GM12878 (cell line): Measurements from ENCODE around the gene PCSK5.

Source experiments
- BCL11A ChIP-seq: IDR thresholded peaks from 2 replicates; pipeline ENCODE4 v1.6.1; 2011; ENCODE audit warnings: low read depth, low read length
- CREB1 ChIP-seq: IDR thresholded peaks from 2 replicates; pipeline ENCODE4 v1.6.1; 2012; ENCODE audit warnings: low read depth, mild to moderate bottlenecking, inconsistent platforms
- FOXM1 ChIP-seq: IDR thresholded peaks from 2 replicates; pipeline ENCODE4 v1.6.1; 2012; ENCODE audit warnings: low read depth, mild to moderate bottlenecking, inconsistent platforms, low read length, moderate library complexity
- HDAC6 ChIP-seq: fragments of 200-600 bp; sonication (generic); IDR thresholded peaks from one replicate; pipeline ENCODE4 v1.8.0; 2017; ENCODE audit warnings: antibody characterized with exemption; ENCODE audit not compliant: unreplicated experiment
- MTA2 ChIP-seq: fragments of 450-650 bp; IDR thresholded peaks from 2 replicates; pipeline ENCODE4 v1.6.1; 2016; ENCODE audit warnings: low read depth, mild to moderate bottlenecking, moderate library complexity
- NRF1 ChIP-seq: conservative IDR thresholded peaks from 2 replicates; pipeline ENCODE4 v1.6.1; 2011; ENCODE audit warnings: mild to moderate bottlenecking, low read depth, low read length, improper control_type of control experiment
- SMC3 ChIP-seq: IDR thresholded peaks from 2 replicates; pipeline ENCODE4 v1.6.1; 2011; ENCODE audit warnings: low read length, improper control_type of control experiment, borderline replicate concordance
- TAF1 ChIP-seq: IDR thresholded peaks from 2 replicates; pipeline ENCODE4 v1.6.1; 2011; ENCODE audit warnings: mild to moderate bottlenecking, low read depth, low read length, borderline replicate concordance
- TCF12 ChIP-seq: IDR thresholded peaks from 2 replicates; pipeline ENCODE4 v1.6.1; 2011; ENCODE audit warnings: low read depth, mild to moderate bottlenecking, low read length
- TF ChIP-seq, protein P1 (sequence below): fragments of 450-650 bp; IDR thresholded peaks from 2 replicates; pipeline ENCODE4 v1.6.1; 2017; ENCODE audit warnings: low read depth, mild to moderate bottlenecking, moderate library complexity
- TF ChIP-seq, protein P2 (sequence below), 3 experiments: IDR thresholded peaks in 2 of 3; conservative IDR thresholded peaks in 1 of 3; 2 replicates each; pipeline ENCODE4 v1.5.1; 2011; ENCODE audit warnings: low read depth in 3 of 3, low read length in 3 of 3, mild to moderate bottlenecking in 3 of 3, control low read depth in 2 of 3, moderate library complexity in 2 of 3, inconsistent platforms in 1 of 3, mixed read lengths in 1 of 3; ENCODE audit not compliant: control insufficient read depth in 2 of 3, insufficient read depth in 1 of 3; ENCODE audit errors: extremely low read depth in 1 of 3
- TF ChIP-seq, protein P3 (sequence below): fragments of 450-650 bp; IDR thresholded peaks from 2 replicates; pipeline ENCODE4 v1.6.1; 2017; ENCODE audit warnings: mild to moderate bottlenecking, low read depth, inconsistent platforms; ENCODE audit not compliant: poor library complexity, severe bottlenecking
- TF ChIP-seq, protein P4 (sequence below): fragments of 450-650 bp; IDR thresholded peaks from 2 replicates; pipeline ENCODE4 v1.6.1; 2016; ENCODE audit warnings: mild to moderate bottlenecking, moderate library complexity, borderline replicate concordance

DNA sequence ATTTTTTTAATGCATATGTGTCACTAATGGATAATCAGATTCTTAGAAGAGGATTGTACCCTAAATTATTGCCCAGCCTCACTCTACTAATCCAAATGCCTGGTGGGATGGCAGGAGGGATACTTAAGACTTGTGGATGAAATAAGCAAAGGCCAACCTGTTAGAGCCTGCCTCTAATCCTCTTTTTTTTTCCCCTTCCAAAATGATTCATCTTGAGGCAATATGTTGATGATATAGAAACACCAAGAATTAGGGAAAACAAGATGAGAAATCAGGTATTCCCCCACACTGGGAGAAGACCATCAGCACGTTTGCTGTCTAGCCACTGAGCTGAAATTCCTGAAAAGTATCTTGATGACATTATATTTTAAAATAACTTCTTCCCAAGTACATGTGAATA, 451.7 kb downstream of the PCSK5 start:
- TF ChIP-seq, protein P1, sequence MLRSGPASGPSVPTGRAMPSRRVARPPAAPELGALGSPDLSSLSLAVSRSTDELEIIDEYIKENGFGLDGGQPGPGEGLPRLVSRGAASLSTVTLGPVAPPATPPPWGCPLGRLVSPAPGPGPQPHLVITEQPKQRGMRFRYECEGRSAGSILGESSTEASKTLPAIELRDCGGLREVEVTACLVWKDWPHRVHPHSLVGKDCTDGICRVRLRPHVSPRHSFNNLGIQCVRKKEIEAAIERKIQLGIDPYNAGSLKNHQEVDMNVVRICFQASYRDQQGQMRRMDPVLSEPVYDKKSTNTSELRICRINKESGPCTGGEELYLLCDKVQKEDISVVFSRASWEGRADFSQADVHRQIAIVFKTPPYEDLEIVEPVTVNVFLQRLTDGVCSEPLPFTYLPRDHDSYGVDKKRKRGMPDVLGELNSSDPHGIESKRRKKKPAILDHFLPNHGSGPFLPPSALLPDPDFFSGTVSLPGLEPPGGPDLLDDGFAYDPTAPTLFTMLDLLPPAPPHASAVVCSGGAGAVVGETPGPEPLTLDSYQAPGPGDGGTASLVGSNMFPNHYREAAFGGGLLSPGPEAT, result no peak
- no peak for TF ChIP-seq FOXM1
- TF ChIP-seq, protein P2, sequence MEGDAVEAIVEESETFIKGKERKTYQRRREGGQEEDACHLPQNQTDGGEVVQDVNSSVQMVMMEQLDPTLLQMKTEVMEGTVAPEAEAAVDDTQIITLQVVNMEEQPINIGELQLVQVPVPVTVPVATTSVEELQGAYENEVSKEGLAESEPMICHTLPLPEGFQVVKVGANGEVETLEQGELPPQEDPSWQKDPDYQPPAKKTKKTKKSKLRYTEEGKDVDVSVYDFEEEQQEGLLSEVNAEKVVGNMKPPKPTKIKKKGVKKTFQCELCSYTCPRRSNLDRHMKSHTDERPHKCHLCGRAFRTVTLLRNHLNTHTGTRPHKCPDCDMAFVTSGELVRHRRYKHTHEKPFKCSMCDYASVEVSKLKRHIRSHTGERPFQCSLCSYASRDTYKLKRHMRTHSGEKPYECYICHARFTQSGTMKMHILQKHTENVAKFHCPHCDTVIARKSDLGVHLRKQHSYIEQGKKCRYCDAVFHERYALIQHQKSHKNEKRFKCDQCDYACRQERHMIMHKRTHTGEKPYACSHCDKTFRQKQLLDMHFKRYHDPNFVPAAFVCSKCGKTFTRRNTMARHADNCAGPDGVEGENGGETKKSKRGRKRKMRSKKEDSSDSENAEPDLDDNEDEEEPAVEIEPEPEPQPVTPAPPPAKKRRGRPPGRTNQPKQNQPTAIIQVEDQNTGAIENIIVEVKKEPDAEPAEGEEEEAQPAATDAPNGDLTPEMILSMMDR (IDR thresholded peaks at IDR 0.05 in 2 of 3, conservative IDR thresholded peaks at IDR 0.05 in 1 of 3; ENCODE audit: control insufficient read depth in 2 of 3, extremely low read depth in 1 of 3, insufficient read depth in 1 of 3, low read depth in 3 of 3, low read length in 3 of 3), result no peak
- TF ChIP-seq BCL11A, result no peak
- TF ChIP-seq, protein P3, sequence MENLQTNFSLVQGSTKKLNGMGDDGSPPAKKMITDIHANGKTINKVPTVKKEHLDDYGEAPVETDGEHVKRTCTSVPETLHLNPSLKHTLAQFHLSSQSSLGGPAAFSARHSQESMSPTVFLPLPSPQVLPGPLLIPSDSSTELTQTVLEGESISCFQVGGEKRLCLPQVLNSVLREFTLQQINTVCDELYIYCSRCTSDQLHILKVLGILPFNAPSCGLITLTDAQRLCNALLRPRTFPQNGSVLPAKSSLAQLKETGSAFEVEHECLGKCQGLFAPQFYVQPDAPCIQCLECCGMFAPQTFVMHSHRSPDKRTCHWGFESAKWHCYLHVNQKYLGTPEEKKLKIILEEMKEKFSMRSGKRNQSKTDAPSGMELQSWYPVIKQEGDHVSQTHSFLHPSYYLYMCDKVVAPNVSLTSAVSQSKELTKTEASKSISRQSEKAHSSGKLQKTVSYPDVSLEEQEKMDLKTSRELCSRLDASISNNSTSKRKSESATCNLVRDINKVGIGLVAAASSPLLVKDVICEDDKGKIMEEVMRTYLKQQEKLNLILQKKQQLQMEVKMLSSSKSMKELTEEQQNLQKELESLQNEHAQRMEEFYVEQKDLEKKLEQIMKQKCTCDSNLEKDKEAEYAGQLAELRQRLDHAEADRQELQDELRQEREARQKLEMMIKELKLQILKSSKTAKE, result no peak
- no peak for TF ChIP-seq SMC3
- no peak for TF ChIP-seq TCF12
- no peak for TF ChIP-seq CREB1
- no peak for TF ChIP-seq NRF1
- TF ChIP-seq, protein P4, sequence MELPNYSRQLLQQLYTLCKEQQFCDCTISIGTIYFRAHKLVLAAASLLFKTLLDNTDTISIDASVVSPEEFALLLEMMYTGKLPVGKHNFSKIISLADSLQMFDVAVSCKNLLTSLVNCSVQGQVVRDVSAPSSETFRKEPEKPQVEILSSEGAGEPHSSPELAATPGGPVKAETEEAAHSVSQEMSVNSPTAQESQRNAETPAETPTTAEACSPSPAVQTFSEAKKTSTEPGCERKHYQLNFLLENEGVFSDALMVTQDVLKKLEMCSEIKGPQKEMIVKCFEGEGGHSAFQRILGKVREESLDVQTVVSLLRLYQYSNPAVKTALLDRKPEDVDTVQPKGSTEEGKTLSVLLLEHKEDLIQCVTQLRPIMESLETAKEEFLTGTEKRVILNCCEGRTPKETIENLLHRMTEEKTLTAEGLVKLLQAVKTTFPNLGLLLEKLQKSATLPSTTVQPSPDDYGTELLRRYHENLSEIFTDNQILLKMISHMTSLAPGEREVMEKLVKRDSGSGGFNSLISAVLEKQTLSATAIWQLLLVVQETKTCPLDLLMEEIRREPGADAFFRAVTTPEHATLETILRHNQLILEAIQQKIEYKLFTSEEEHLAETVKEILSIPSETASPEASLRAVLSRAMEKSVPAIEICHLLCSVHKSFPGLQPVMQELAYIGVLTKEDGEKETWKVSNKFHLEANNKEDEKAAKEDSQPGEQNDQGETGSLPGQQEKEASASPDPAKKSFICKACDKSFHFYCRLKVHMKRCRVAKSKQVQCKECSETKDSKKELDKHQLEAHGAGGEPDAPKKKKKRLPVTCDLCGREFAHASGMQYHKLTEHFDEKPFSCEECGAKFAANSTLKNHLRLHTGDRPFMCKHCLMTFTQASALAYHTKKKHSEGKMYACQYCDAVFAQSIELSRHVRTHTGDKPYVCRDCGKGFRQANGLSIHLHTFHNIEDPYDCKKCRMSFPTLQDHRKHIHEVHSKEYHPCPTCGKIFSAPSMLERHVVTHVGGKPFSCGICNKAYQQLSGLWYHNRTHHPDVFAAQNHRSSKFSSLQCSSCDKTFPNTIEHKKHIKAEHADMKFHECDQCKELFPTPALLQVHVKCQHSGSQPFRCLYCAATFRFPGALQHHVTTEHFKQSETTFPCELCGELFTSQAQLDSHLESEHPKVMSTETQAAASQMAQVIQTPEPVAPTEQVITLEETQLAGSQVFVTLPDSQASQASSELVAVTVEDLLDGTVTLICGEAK, result no peak
- TF ChIP-seq HDAC6, result no peak
- TF ChIP-seq MTA2, result no peak
- no peak for TF ChIP-seq TAF1
